HG03280 (cell line): ENCODE measurements around the gene KMT2E.
"Not testable (repeated sequence)": the region's sequence is repeated elsewhere in the genome, so short reads cannot be mapped to it uniquely, and the experiment has no call there.

Experiments
- ATAC-seq: cut with Tn5 transposase; IDR thresholded peaks from one replicate; pipeline ENCODE4 v1.9.1; 2021; ENCODE audit warnings: mild to moderate bottlenecking, moderate library complexity; ENCODE audit not compliant: unreplicated experiment

The KMT2E gene

GRCh38 chr7:104981672-104982037 lies 32.4 kb upstream of the KMT2E start:
- no peak for ATAC-seq

GRCh38 chr7:104982308-104983075 lies 31.5 kb upstream of the KMT2E start:
- ATAC-seq, result no peak

GRCh38 chr7:104983076-104983577 lies 30.9 kb upstream of the KMT2E start:
- ATAC-seq, result no peak

GRCh38 chr7:104983578-104984539 lies 30.1 kb upstream of the KMT2E start:
- peak; percentile 92 for ATAC-seq

- no peak for ATAC-seq
These were observed 29.3 kb upstream of the KMT2E start for GRCh38 chr7:104984585-104985258.

- no peak for ATAC-seq
These were observed 28.8 kb upstream of the KMT2E start for GRCh38 chr7:104985259-104985617.

GRCh38 chr7:104986628-104987259 lies 27.3 kb upstream of the KMT2E start:
- ATAC-seq, result no peak

- ATAC-seq, result not testable (repeated sequence)
These were observed 26.6 kb upstream of the KMT2E start for GRCh38 chr7:104987403-104987802.

GRCh38 chr7:104990983-104991382 lies 23.0 kb upstream of the KMT2E start:
- ATAC-seq, result no peak

- no peak for ATAC-seq
These were observed 21.7 kb upstream of the KMT2E start for GRCh38 chr7:104992306-104992705.

GRCh38 chr7:104993217-104993862 lies 20.7 kb upstream of the KMT2E start:
- ATAC-seq, result no peak

GRCh38 chr7:104998040-104998752 lies 15.8 kb upstream of the KMT2E start:
- ATAC-seq, result no peak

- ATAC-seq, result no peak
These were observed 13.8 kb upstream of the KMT2E start for GRCh38 chr7:105000200-105000599.

GRCh38 chr7:105000927-105001336 lies 13.1 kb upstream of the KMT2E start:
- ATAC-seq, result no peak

GRCh38 chr7:105001652-105002184 lies 12.3 kb upstream of the KMT2E start:
- ATAC-seq, result no peak

GRCh38 chr7:105003275-105003674 lies 10.7 kb upstream of the KMT2E start:
- no peak for ATAC-seq

- no peak for ATAC-seq
These were observed 10.0 kb upstream of the KMT2E start for GRCh38 chr7:105003872-105004510.

- not testable (repeated sequence) for ATAC-seq
These were observed 9.0 kb upstream of the KMT2E start for GRCh38 chr7:105005006-105005405.

- ATAC-seq, result not testable (repeated sequence)
These were observed 8.5 kb upstream of the KMT2E start for GRCh38 chr7:105005486-105005885.
